IMR-90 (cell line): ENCODE results near the gene IRF2BP2. TPM values are rescaled to one million over a fixed set of nuclear protein-coding genes. Genes with fewer than 3 reads are reported as not detected.

Source experiments
- ATAC-seq: fragments of 200-7000 bp; cut with Tn5 transposase; 2 replicates; pipeline ENCODE4 v1.9.1; 2020; ENCODE audit warnings: low read depth, mild to moderate bottlenecking, moderate library complexity
- BruUV-seq: library from RNA; stranded (reverse); fragments of 400-500 nt; replicated peaks from 2 replicates; lab custom pipeline; 2021; lab: Mats Ljungman, UMichigan
- CTCF ChIA-PET: fragments of 300-600 bp; formaldehyde crosslinking; extraction: SDS; loops from one replicate; lab custom pipeline; 2021; ENCODE audit warnings: antibody characterized with exemption; lab: Yijun Ruan, JAX
- POLR2A ChIA-PET: fragments of 300-600 bp; sonication (Branson Sonifier 250); formaldehyde crosslinking; loops from one replicate; lab custom pipeline; 2022; ENCODE audit warnings: antibody characterized with exemption; ENCODE audit not compliant: unreplicated experiment; lab: Charles Lee
- DNase-seq: peaks from one replicate; pipeline ENCODE4 v3.0.0; 2013
- H2AFZ ChIP-seq: replicated peaks from 2 replicates; pipeline ENCODE3; 2013; ENCODE audit warnings: low read length, mild to moderate bottlenecking; ENCODE audit not compliant: poor library complexity
- H2AK5ac ChIP-seq: 2 replicates; pipeline ENCODE4 v1.6.1; 2013; ENCODE audit warnings: low read depth, low read length, inconsistent platforms
- H2AK9ac ChIP-seq: replicated peaks from 2 replicates; pipeline ENCODE3; 2013; ENCODE audit warnings: mild to moderate bottlenecking, low read depth, low read length, moderate library complexity; ENCODE audit not compliant: poor library complexity
- H2BK120ac ChIP-seq: 2 replicates; pipeline ENCODE4 v1.6.1; 2013; ENCODE audit warnings: low read depth, low read length, inconsistent platforms
- H2BK15ac ChIP-seq: 3 replicates; pipeline ENCODE4 v1.6.1; 2013; ENCODE audit warnings: low read depth, low read length, inconsistent platforms
- H2BK20ac ChIP-seq: 2 replicates; pipeline ENCODE4 v1.6.1; 2013; ENCODE audit warnings: low read depth, mild to moderate bottlenecking, inconsistent platforms, low read length, moderate library complexity
- H2BK5ac ChIP-seq: 2 replicates; pipeline ENCODE4 v1.6.1; 2013; ENCODE audit warnings: mild to moderate bottlenecking, low read depth, low read length, inconsistent platforms; ENCODE audit not compliant: poor library complexity, severe bottlenecking
- H3K14ac ChIP-seq: replicated peaks from 2 replicates; pipeline ENCODE4 v1.6.1; 2013; ENCODE audit warnings: low read depth, low read length, inconsistent platforms
- H3K18ac ChIP-seq: 2 replicates; pipeline ENCODE4 v1.6.1; 2013; ENCODE audit warnings: low read depth, low read length, control low read depth
- H3K23ac ChIP-seq: 2 replicates; pipeline ENCODE4 v1.6.1; 2013; ENCODE audit warnings: low read depth, low read length, inconsistent platforms
- H3K27ac ChIP-seq: 2 replicates; pipeline ENCODE4 v1.5.1; 2013; ENCODE audit warnings: mild to moderate bottlenecking, control low read depth, low read length; ENCODE audit not compliant: insufficient read depth
- H3K27me3 ChIP-seq: 2 replicates; pipeline ENCODE4 v1.6.1; 2013; ENCODE audit warnings: low read length; ENCODE audit not compliant: control insufficient read depth, insufficient read depth
- H3K36me3 ChIP-seq: 2 replicates; pipeline ENCODE4 v1.6.1; 2013; ENCODE audit warnings: low read length, mixed read lengths; ENCODE audit not compliant: control insufficient read depth, insufficient read depth
- H3K4ac ChIP-seq: 2 replicates; pipeline ENCODE4 v1.6.1; 2013; ENCODE audit warnings: low read depth, low read length, inconsistent platforms
- H3K4me1 ChIP-seq: 2 replicates; pipeline ENCODE4 v1.6.1; 2013; ENCODE audit warnings: low read length, mixed read lengths; ENCODE audit not compliant: control insufficient read depth, insufficient read depth
- H3K4me2 ChIP-seq: 2 replicates; pipeline ENCODE4 v1.6.1; 2013; ENCODE audit warnings: low read depth, mild to moderate bottlenecking, control low read depth, low read length, moderate library complexity
- H3K4me3 ChIP-seq: 2 replicates; pipeline ENCODE4 v1.5.1; 2013; ENCODE audit warnings: low read depth, mild to moderate bottlenecking, control low read depth, low read length, moderate library complexity; ENCODE audit not compliant: insufficient read depth
- H3K56ac ChIP-seq: 2 replicates; pipeline ENCODE4 v1.6.1; 2013; ENCODE audit warnings: low read length, inconsistent platforms; ENCODE audit not compliant: insufficient read depth; ENCODE audit errors: extremely low read depth
- H3K79me1 ChIP-seq, 2 experiments: 2 replicates each; pipeline ENCODE4 v1.6.1; 2013; ENCODE audit warnings: low read length in 2 of 2, inconsistent platforms in 1 of 2, low read depth in 1 of 2
- H3K9ac ChIP-seq: 2 replicates; pipeline ENCODE4 v1.6.1; 2013; ENCODE audit warnings: low read depth, low read length, control low read depth
- H3K9me1 ChIP-seq: 2 replicates; pipeline ENCODE4 v1.6.1; 2013; ENCODE audit warnings: low read length, inconsistent platforms; ENCODE audit not compliant: insufficient read depth
- H3K9me3 ChIP-seq: 2 replicates; pipeline ENCODE4 v1.6.1; 2013; ENCODE audit warnings: low read length; ENCODE audit not compliant: control insufficient read depth, insufficient read depth
- H4K20me1 ChIP-seq: 2 replicates; pipeline ENCODE4 v1.6.1; 2013; ENCODE audit warnings: low read length, inconsistent platforms; ENCODE audit not compliant: insufficient read depth
- H4K5ac ChIP-seq: 2 replicates; pipeline ENCODE4 v1.6.1; 2013; ENCODE audit warnings: mild to moderate bottlenecking, low read depth, low read length, control low read depth
- H4K8ac ChIP-seq, 2 experiments: 2 replicates each; pipeline ENCODE4 v1.6.1; 2013; ENCODE audit warnings: low read depth in 2 of 2, low read length in 2 of 2, control low read depth in 1 of 2, inconsistent platforms in 1 of 2
- H4K91ac ChIP-seq: 2 replicates; pipeline ENCODE4 v1.6.1; 2013; ENCODE audit warnings: low read depth, low read length, inconsistent platforms; ENCODE audit not compliant: insufficient read depth
- CEBPB ChIP-seq: IDR thresholded peaks from 2 replicates; pipeline ENCODE4 v1.6.1; 2012; ENCODE audit warnings: low read depth, low read length, improper control_type of control experiment
- ELK1 ChIP-seq: fragments of 150-350 bp; IDR thresholded peaks from 2 replicates; pipeline ENCODE4 v1.6.1; 2016; ENCODE audit warnings: low read depth, mild to moderate bottlenecking, low read length, moderate library complexity, borderline replicate concordance
- FOS ChIP-seq: fragments of 150-350 bp; IDR thresholded peaks from 2 replicates; pipeline ENCODE4 v1.6.1; 2016; ENCODE audit warnings: low read depth, low read length
- MAZ ChIP-seq: IDR thresholded peaks from 2 replicates; pipeline ENCODE4 v1.6.1; 2012; ENCODE audit warnings: low read depth, mild to moderate bottlenecking, low read length, improper control_type of control experiment, moderate library complexity, borderline replicate concordance
- WGBS, 2 experiments: methylation state at CpG; one replicate each; pipeline versions ENCODE4 v1.1.5 to v1.1.7; 2013; ENCODE audit warnings: missing lambda C conversion rate in 2 of 2; ENCODE audit not compliant: insufficient read length in 1 of 2; ENCODE audit errors: extremely low coverage in 2 of 2; 5-methylcytosine and 5-hydroxymethylcytosine counted together
- dilution Hi-C: fragments of 300-500 bp; cut with HindIII; formaldehyde crosslinking; loops from one replicate; pipeline ENCODE4 v1.14.3; 2018; ENCODE audit warnings: low sequenced_read_pairs; ENCODE audit not compliant: unreplicated experiment
- in situ Hi-C: fragments of 300-500 bp; cut with MboI; formaldehyde crosslinking; loops from 3 replicates; pipeline ENCODE4 v1.14.3; 2019; ENCODE audit warnings: low sequenced_read_pairs, inconsistent platforms, mixed read lengths
- intact Hi-C: fragments of 100-400 bp; cut with micrococcal nuclease; formaldehyde crosslinking; loops from 2 replicates; pipeline ENCODE4 v1.10.0; 2022
- polyA plus RNA-seq, 3 experiments: library from polyadenylated mRNA; depleted of rRNA; stranded (reverse); fragments of >200 nt; gene quantifications; 2 replicates each; pipeline ENCODE4 v1.2.3, GENCODE V29; 2012; ENCODE audit warnings: low replicate concordance in 1 of 3
- total RNA-seq: library from RNA; depleted of rRNA; stranded (reverse); fragments of >200 nt; gene quantifications from 2 replicates; pipeline ENCODE4 v1.2.3, GENCODE V29; 2012

Gene IRF2BP2
- total and polyA plus RNA-seq, 2 of the 4 experiments (the other 2 are of a cell fraction): 47.0 to 66.6 TPM

GRCh38 chr1:234588386-234588785 is 21.6 kb downstream of the IRF2BP2 start:
- no peak overlapping the region for H2BK15ac ChIP-seq
- H4K8ac ChIP-seq: no peak overlapping the region
- ChIA-PET POLR2A (no interaction called here), CTCF (no interaction called here)
- H3K4ac ChIP-seq: no peak overlapping the region
- no peak overlapping the region for H2BK120ac ChIP-seq
- no peak overlapping the region for H2BK20ac ChIP-seq
- no peaks in the 10 kb centered on the region; the same call in 1 of the 2 replicates for H3K4me1 ChIP-seq
- no peaks in the 10 kb centered on the region for H3K27me3 ChIP-seq
- H3K4me3 ChIP-seq: no peak overlapping the region
- no peak for DNase-seq
- H3K56ac ChIP-seq: no peak overlapping the region
- H3K23ac ChIP-seq: no peak overlapping the region
- in situ Hi-C loops: loop anchor here (25.0 kb wide), 1 partner anchor 476 kb away; no protein-coding TSS in a partner anchor
- no peak overlapping the region for H3K14ac ChIP-seq
- no peak overlapping the region for H2AK5ac ChIP-seq
- peaks cover 4% of the 10 kb centered on the region for H3K9me1 ChIP-seq
- no peak overlapping the region for H2AK9ac ChIP-seq
- ATAC-seq: no peak
- no peak overlapping the region for H3K18ac ChIP-seq
- no peak overlapping the region for H3K27ac ChIP-seq
- H3K4me2 ChIP-seq: no peak overlapping the region
- no peak overlapping the region for H4K91ac ChIP-seq
- no peak overlapping the region for H4K5ac ChIP-seq
- no peaks in the 10 kb centered on the region for H3K9me3 ChIP-seq
- dilution Hi-C loops: no loop called here
- intact Hi-C loops: no loop called here
- TF ChIP-seq MAZ: no peak
- TF ChIP-seq ELK1: no peak
- peak; percentile 29; the same call in 1 of the 2 replicates for TF ChIP-seq CEBPB
- no peak for TF ChIP-seq FOS
- no peak overlapping the region for H3K9ac ChIP-seq
- no peak overlapping the region for H2AFZ ChIP-seq
- no peaks in the 10 kb centered on the region for H3K79me1 ChIP-seq
- no peaks in the 10 kb centered on the region for H3K36me3 ChIP-seq
- no TSS peak for BruUV-seq
- H2BK5ac ChIP-seq: no peak overlapping the region
- no CpG with 5 or more reads among the region's 4 CpGs for WGBS, 2 experiments
- no peaks in the 10 kb centered on the region for H4K20me1 ChIP-seq
